Fibroblast of pulmonary artery (primary cell): ENCODE measurements around the gene TIMELESS.
"Not testable (repeated sequence)": the region's sequence is repeated elsewhere in the genome, so short reads cannot be mapped to it uniquely, and the experiment has no call there.

ENCODE experiments used
- DNase-seq: peaks from one replicate; pipeline ENCODE4 v3.0.0-alpha.2; 2010; ENCODE audit warnings: low read depth
- H3K4me3 ChIP-seq: replicated peaks from 2 replicates; pipeline ENCODE4 v1.5.1; 2011; ENCODE audit warnings: low read depth, mild to moderate bottlenecking, control low read depth, low read length, moderate library complexity
- CTCF ChIP-seq: IDR thresholded peaks from 2 replicates; pipeline ENCODE4 v1.5.1; 2011; ENCODE audit warnings: mild to moderate bottlenecking, control low read depth, low read length, inconsistent platforms; ENCODE audit errors: missing control alignments

TIMELESS gene

DNA sequence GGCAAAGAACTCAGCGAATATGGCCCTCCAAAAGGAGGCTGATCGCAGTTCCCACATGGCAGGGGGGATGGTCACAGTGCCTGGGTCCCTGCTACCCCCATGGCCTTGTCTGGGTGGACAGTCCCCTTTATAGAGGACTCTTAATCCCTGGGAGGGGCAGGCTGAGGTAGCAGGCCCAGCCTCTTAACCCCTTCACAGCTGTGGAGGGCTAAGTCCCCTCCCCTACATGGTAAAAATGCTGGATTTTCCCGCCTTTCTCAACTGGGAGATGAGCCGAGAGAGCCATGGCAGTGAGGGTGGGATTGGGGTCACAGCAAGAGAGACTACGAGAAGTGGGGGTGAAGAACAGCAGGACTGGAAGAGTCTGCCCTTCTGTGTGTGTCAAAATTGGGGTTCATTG is 5.3 kb upstream of the TIMELESS start, which contains the start of gene MIP:
Gene MIP, minus strand, starts transcription at position 101 of the 400 bp plus-strand sequence. Its CDS starts 44 bp downstream, at position 57.
- no peak for TF ChIP-seq CTCF
- no peak within 1 kb of the TSS for H3K4me3 ChIP-seq
- no peak for DNase-seq

- H3K4me3 ChIP-seq = no peak overlapping the region
- DNase-seq = no peak
- no peak for TF ChIP-seq CTCF
Measured at GRCh38 chr12:56451147-56451546, 1.9 kb upstream of the TIMELESS start.

- DNase-seq = no peak
- no peak for TF ChIP-seq CTCF
- H3K4me3 ChIP-seq = no peak overlapping the region
Measured at GRCh38 chr12:56450241-56450640, 1.0 kb upstream of the TIMELESS start.

GRCh38 chr12:56449622-56449984 is 377 bp upstream of the TIMELESS start:
- TF ChIP-seq CTCF = no peak
- DNase-seq = no peak
- peak overlapping the region; percentile 84 for H3K4me3 ChIP-seq

DNA sequence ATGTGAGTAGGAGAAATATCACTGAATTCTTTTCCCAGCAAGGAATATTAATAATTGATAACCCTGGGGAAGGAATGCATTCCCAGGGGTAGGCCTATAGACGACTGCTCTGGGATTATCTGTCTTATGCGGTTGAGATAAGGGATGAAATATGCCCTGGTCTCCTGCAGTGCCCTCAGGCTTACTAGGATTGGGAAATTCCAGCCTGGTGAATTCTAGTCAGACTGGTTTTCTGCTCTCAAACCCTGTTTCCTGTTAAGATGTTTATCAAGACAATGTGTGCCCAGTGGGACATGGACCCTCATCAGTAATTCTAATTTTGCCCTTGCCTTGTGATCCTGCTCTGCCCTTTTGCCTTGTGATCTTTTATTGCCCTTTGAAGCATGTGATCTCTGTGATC is 6.0 kb downstream of the TIMELESS start:
- H3K4me3 ChIP-seq, DNase-seq: not testable (repeated sequence)

- no peak overlapping the region for H3K4me3 ChIP-seq
- no peak for TF ChIP-seq CTCF
- DNase-seq = no peak
Measured at GRCh38 chr12:56437430-56438176, 11.6 kb downstream of the TIMELESS start.

- TF ChIP-seq CTCF = no peak
- DNase-seq = no peak
- no peak overlapping the region for H3K4me3 ChIP-seq
Measured at GRCh38 chr12:56434828-56435227, 14.4 kb downstream of the TIMELESS start.
